Measurements from ENCODE around the gene MAOA. TPM values are rescaled to one million over a fixed set of nuclear protein-coding genes. Genes with fewer than 3 reads are reported as not detected.

The MAOA gene
- total and polyA plus RNA-seq, 2 donors (not counting 3 experiments of a cell fraction or from before 2014, with no cell fraction given), result 12.6 to 23.5 TPM

- Histone ChIP-seq H3K4me3 (replicated peaks in 1 of 3; ENCODE audit: insufficient read depth in 1 of 3, low read depth in 1 of 3, low read length in 3 of 3) (no peak overlapping the region), H3K9me1 (replicated peaks; ENCODE audit: control insufficient read depth, extremely low read depth, insufficient read depth, low read length) (no peaks in the 10 kb centered on the region), H3K27ac (ENCODE audit: insufficient read depth, low read depth, low read length) (no peak overlapping the region), H3K9me3 (replicated peaks; ENCODE audit: control insufficient read depth, insufficient read depth, low read length) (no peaks in the 10 kb centered on the region), H3K27me3 (ENCODE audit: control insufficient read depth in 2 of 2, insufficient read depth in 2 of 2, low read length in 2 of 2) (no peaks in the 10 kb centered on the region), H3K9ac (replicated peaks; ENCODE audit: extremely low read depth, insufficient read depth, low read length) (no peak overlapping the region), H3K4me1 (ENCODE audit: control insufficient read depth, extremely low read depth, insufficient read depth, low read length) (peaks cover 6% of the 10 kb centered on the region), H4K20me1 (replicated peaks; ENCODE audit: control insufficient read depth, extremely low read depth, insufficient read depth, low read length) (no peaks in the 10 kb centered on the region), H3K4me2 (ENCODE audit: insufficient read depth, low read length) (no peak overlapping the region), H3K36me3 (ENCODE audit: control insufficient read depth in 2 of 2, extremely low read depth in 1 of 2, insufficient read depth in 2 of 2, low read length in 2 of 2) (no peaks in the 10 kb centered on the region), H2AFZ (ENCODE audit: low read depth, low read length) (no peak overlapping the region), H3K79me2 (ENCODE audit: control insufficient read depth, insufficient read depth, low read length) (no peaks in the 10 kb centered on the region)
- TF ChIP-seq GATA2 (IDR thresholded peaks at IDR 0.05; ENCODE audit: insufficient read depth, insufficient read length, low read depth, low read length), result no peak
- no peak for TF ChIP-seq FOS (IDR thresholded peaks at IDR 0.05; ENCODE audit: borderline replicate concordance, insufficient read depth, low read length)
- TF ChIP-seq JUN (IDR thresholded peaks at IDR 0.05; ENCODE audit: borderline replicate concordance, insufficient read depth, insufficient read length, low read depth), result no peak
- no peak for TF ChIP-seq MYC (IDR thresholded peaks at IDR 0.05; ENCODE audit: low read depth, low read length)
- DNase-seq (ENCODE audit: low read depth, low spot score) (no peak), FAIRE-seq (no peak)
- intact Hi-C loops (cut with micrococcal nuclease), result no loop called here
- CTCF ChIA-PET, result no interaction called here
- dilution Hi-C loops (cut with MboI; ENCODE audit: extremely low pct_ligation_motif_present, low sequenced_read_pairs), result no loop called here
- no TSS peak for BruUV-seq (replicated peaks)
- POLR2A ChIA-PET, result no interaction called here
These were observed 23.0 kb downstream of the MAOA start for GRCh38 chrX:43679058-43679457.

GRCh38 chrX:43679778-43680177, 23.7 kb downstream of the MAOA start:
- Histone ChIP-seq H3K36me3 (ENCODE audit: control insufficient read depth in 2 of 2, extremely low read depth in 1 of 2, insufficient read depth in 2 of 2, low read length in 2 of 2) (no peaks in the 10 kb centered on the region), H3K9me1 (replicated peaks; ENCODE audit: control insufficient read depth, extremely low read depth, insufficient read depth, low read length) (no peaks in the 10 kb centered on the region), H3K79me2 (ENCODE audit: control insufficient read depth, insufficient read depth, low read length) (no peaks in the 10 kb centered on the region), H3K27me3 (ENCODE audit: control insufficient read depth in 2 of 2, insufficient read depth in 2 of 2, low read length in 2 of 2) (no peaks in the 10 kb centered on the region), H3K4me3 (replicated peaks in 1 of 3; ENCODE audit: insufficient read depth in 1 of 3, low read depth in 1 of 3, low read length in 3 of 3) (no peak overlapping the region), H4K20me1 (replicated peaks; ENCODE audit: control insufficient read depth, extremely low read depth, insufficient read depth, low read length) (no peaks in the 10 kb centered on the region), H3K9ac (replicated peaks; ENCODE audit: extremely low read depth, insufficient read depth, low read length) (no peak overlapping the region), H3K27ac (ENCODE audit: insufficient read depth, low read depth, low read length) (no peak overlapping the region), H3K4me2 (ENCODE audit: insufficient read depth, low read length) (no peak overlapping the region), H3K4me1 (ENCODE audit: control insufficient read depth, extremely low read depth, insufficient read depth, low read length) (peaks cover 6% of the 10 kb centered on the region), H2AFZ (ENCODE audit: low read depth, low read length) (no peak overlapping the region), H3K9me3 (replicated peaks; ENCODE audit: control insufficient read depth, insufficient read depth, low read length) (no peaks in the 10 kb centered on the region)
- FAIRE-seq (no peak), DNase-seq (ENCODE audit: low read depth, low spot score) (peak; percentile 57)
- ChIA-PET CTCF (no interaction called here), POLR2A (no interaction called here)
- intact Hi-C loops (cut with micrococcal nuclease), result no loop called here
- no TSS peak for BruUV-seq (replicated peaks)
- TF ChIP-seq CTCF (IDR thresholded peaks at IDR 0.05; ENCODE audit: extremely low read depth in 1 of 2, insufficient read depth in 1 of 2, low read depth in 1 of 2, low read length in 2 of 2) (no peak), JUN (IDR thresholded peaks at IDR 0.05; ENCODE audit: borderline replicate concordance, insufficient read depth, insufficient read length, low read depth) (no peak), POLR2AphosphoS5 (IDR thresholded peaks at IDR 0.05; ENCODE audit: insufficient read depth, low read depth, low read length) (no peak), GATA2 (IDR thresholded peaks at IDR 0.05; ENCODE audit: insufficient read depth, insufficient read length, low read depth, low read length) (no peak), FOS (IDR thresholded peaks at IDR 0.05; ENCODE audit: borderline replicate concordance, insufficient read depth, low read length) (no peak), POLR2A (IDR thresholded peaks at IDR 0.05; ENCODE audit: low read depth, low read length) (no peak), MAX (IDR thresholded peaks at IDR 0.05; ENCODE audit: insufficient read depth, insufficient read length) (no peak), EZH2 (IDR thresholded peaks at IDR 0.05; ENCODE audit: borderline replicate concordance, low read depth, low read length, severe bottlenecking) (no peak), MYC (IDR thresholded peaks at IDR 0.05; ENCODE audit: low read depth, low read length) (no peak)
- dilution Hi-C loops (cut with MboI; ENCODE audit: extremely low pct_ligation_motif_present, low sequenced_read_pairs), result no loop called here
